ENCODE measurements around the gene FBXL17. TPM values are rescaled to one million over a fixed set of nuclear protein-coding genes. Genes with fewer than 3 reads are reported as not detected.

Gene FBXL17
- total RNA-seq, 2 experiments from 2014 or later = 13.5 to 17.4 TPM

GRCh38 chr5:107916731-107917725, 464.9 kb downstream of the FBXL17 start:
- peak overlapping the region; percentile 73 for H3K27ac Mint-ChIP-seq
- DNase-seq = no peak
- no peaks in the 10 kb centered on the region for H3K27me3 Mint-ChIP-seq
- peak; percentile 61 for ATAC-seq (ENCODE audit: low read depth)
- peaks cover 6% of the 10 kb centered on the region for H3K36me3 Mint-ChIP-seq
- peaks cover 5% of the 10 kb centered on the region for H3K9me3 Mint-ChIP-seq
- POLR2A ChIA-PET = no interaction called here
- peaks cover 24% of the 10 kb centered on the region for H3K4me1 Mint-ChIP-seq
- peak overlapping the region; percentile 48 for H3K4me3 Mint-ChIP-seq

GRCh38 chr5:107915176-107915812, 466.6 kb downstream of the FBXL17 start:
- H3K4me1 Mint-ChIP-seq = peaks cover 24% of the 10 kb centered on the region
- H3K4me3 Mint-ChIP-seq = peak overlapping the region; percentile 15
- POLR2A ChIA-PET = no interaction called here
- H3K9me3 Mint-ChIP-seq = peaks cover 3% of the 10 kb centered on the region
- ATAC-seq (ENCODE audit: low read depth) (no peak), DNase-seq (no peak)
- H3K36me3 Mint-ChIP-seq = peaks cover 6% of the 10 kb centered on the region
- no peaks in the 10 kb centered on the region for H3K27me3 Mint-ChIP-seq
- peak overlapping the region; percentile 17 for H3K27ac Mint-ChIP-seq

GRCh38 chr5:107913494-107913893, 468.4 kb downstream of the FBXL17 start:
- Mint-ChIP-seq H3K4me1 (peaks cover 22% of the 10 kb centered on the region), H3K4me3 (no peak overlapping the region), H3K27me3 (no peaks in the 10 kb centered on the region), H3K36me3 (peaks cover 6% of the 10 kb centered on the region), H3K27ac (no peak overlapping the region), H3K9me3 (peaks cover 3% of the 10 kb centered on the region)
- ATAC-seq (ENCODE audit: low read depth) (peak; percentile 34), DNase-seq (no peak)
- POLR2A ChIA-PET = no interaction called here

- Mint-ChIP-seq H3K36me3 (peaks cover 4% of the 10 kb centered on the region), H3K27ac (no peak overlapping the region), H3K4me1 (no peaks in the 10 kb centered on the region), H3K9me3 (peaks cover 1% of the 10 kb centered on the region), H3K4me3 (no peak overlapping the region), H3K27me3 (no peaks in the 10 kb centered on the region)
- POLR2A ChIA-PET = no interaction called here
- DNase-seq (no peak), ATAC-seq (ENCODE audit: low read depth) (no peak)
Observed at GRCh38 chr5:107900721-107901120, 481.2 kb downstream of the FBXL17 start.

GRCh38 chr5:107894361-107894760, 487.5 kb downstream of the FBXL17 start:
- ATAC-seq (ENCODE audit: low read depth) = no peak
- H3K27ac Mint-ChIP-seq = no peak overlapping the region
- POLR2A ChIA-PET = no interaction called here

GRCh38 chr5:107893642-107894041, 488.3 kb downstream of the FBXL17 start:
- DNase-seq (no peak), ATAC-seq (ENCODE audit: low read depth) (no peak)
- Mint-ChIP-seq H3K4me1 (peaks cover 4% of the 10 kb centered on the region), H3K4me3 (no peak overlapping the region), H3K27me3 (no peaks in the 10 kb centered on the region), H3K27ac (no peak overlapping the region), H3K9me3 (no peaks in the 10 kb centered on the region), H3K36me3 (peaks cover 4% of the 10 kb centered on the region)
- POLR2A ChIA-PET = no interaction called here

More at GRCh38 chr5:107894361-107894760, 487.5 kb downstream of the FBXL17 start:
- peaks cover 4% of the 10 kb centered on the region for H3K36me3 Mint-ChIP-seq
- DNase-seq = no peak
- no peaks in the 10 kb centered on the region for H3K9me3 Mint-ChIP-seq
- H3K27me3 Mint-ChIP-seq = no peaks in the 10 kb centered on the region
- H3K4me3 Mint-ChIP-seq = no peak overlapping the region
- H3K4me1 Mint-ChIP-seq = peaks cover 4% of the 10 kb centered on the region

- Mint-ChIP-seq H3K9me3 (no peaks in the 10 kb centered on the region), H3K4me1 (peaks cover 14% of the 10 kb centered on the region), H3K27me3 (no peaks in the 10 kb centered on the region), H3K36me3 (no peaks in the 10 kb centered on the region), H3K27ac (no peak overlapping the region), H3K4me3 (no peak overlapping the region)
- POLR2A ChIA-PET = no interaction called here
- no peak for DNase-seq
- no peak for ATAC-seq (ENCODE audit: low read depth)
Observed at GRCh38 chr5:107889387-107889786, 492.5 kb downstream of the FBXL17 start.

- Mint-ChIP-seq H3K4me1 (peaks cover 14% of the 10 kb centered on the region), H3K27me3 (no peaks in the 10 kb centered on the region), H3K9me3 (no peaks in the 10 kb centered on the region), H3K4me3 (no peak overlapping the region), H3K36me3 (no peaks in the 10 kb centered on the region), H3K27ac (no peak overlapping the region)
- DNase-seq (no peak), ATAC-seq (ENCODE audit: low read depth) (no peak)
- POLR2A ChIA-PET = no interaction called here
Observed at GRCh38 chr5:107888541-107888940, 493.4 kb downstream of the FBXL17 start.

GRCh38 chr5:107887166-107887943, 494.5 kb downstream of the FBXL17 start:
- Mint-ChIP-seq H3K9me3 (no peaks in the 10 kb centered on the region), H3K4me1 (peaks cover 11% of the 10 kb centered on the region), H3K36me3 (no peaks in the 10 kb centered on the region), H3K4me3 (no peak overlapping the region), H3K27me3 (no peaks in the 10 kb centered on the region), H3K27ac (no peak overlapping the region)
- ATAC-seq (ENCODE audit: low read depth) = no peak
- no peak for DNase-seq
- POLR2A ChIA-PET = no interaction called here

GRCh38 chr5:107885601-107886000, 496.3 kb downstream of the FBXL17 start:
- POLR2A ChIA-PET = no interaction called here
- Mint-ChIP-seq H3K9me3 (no peaks in the 10 kb centered on the region), H3K27ac (no peak overlapping the region), H3K4me3 (no peak overlapping the region), H3K4me1 (peaks cover 11% of the 10 kb centered on the region), H3K27me3 (no peaks in the 10 kb centered on the region), H3K36me3 (no peaks in the 10 kb centered on the region)
- ATAC-seq (ENCODE audit: low read depth) (no peak), DNase-seq (no peak)

- POLR2A ChIA-PET = no interaction called here
- Mint-ChIP-seq H3K27ac (no peak overlapping the region), H3K4me1 (peaks cover 11% of the 10 kb centered on the region), H3K4me3 (no peak overlapping the region), H3K36me3 (no peaks in the 10 kb centered on the region), H3K27me3 (no peaks in the 10 kb centered on the region), H3K9me3 (no peaks in the 10 kb centered on the region)
- DNase-seq (no peak), ATAC-seq (ENCODE audit: low read depth) (no peak)
Observed at GRCh38 chr5:107884871-107885270, 497.0 kb downstream of the FBXL17 start.

- no peak overlapping the region for H3K27ac Mint-ChIP-seq
- H3K9me3 Mint-ChIP-seq = no peaks in the 10 kb centered on the region
- H3K27me3 Mint-ChIP-seq = no peaks in the 10 kb centered on the region
- peaks cover 2% of the 10 kb centered on the region for H3K4me1 Mint-ChIP-seq
- POLR2A ChIA-PET = no interaction called here
- ATAC-seq (ENCODE audit: low read depth) (no peak), DNase-seq (no peak)
- no peak overlapping the region for H3K4me3 Mint-ChIP-seq
- H3K36me3 Mint-ChIP-seq = no peaks in the 10 kb centered on the region
Observed at GRCh38 chr5:107878661-107879060, 503.2 kb downstream of the FBXL17 start.

GRCh38 chr5:107876906-107877305, 505.0 kb downstream of the FBXL17 start:
- DNase-seq = no peak
- H3K27me3 Mint-ChIP-seq = no peaks in the 10 kb centered on the region

More at GRCh38 chr5:107876906-107877305, 505.0 kb downstream of the FBXL17 start:
- Mint-ChIP-seq H3K36me3 (no peaks in the 10 kb centered on the region), H3K9me3 (no peaks in the 10 kb centered on the region), H3K4me1 (peaks cover 2% of the 10 kb centered on the region), H3K27ac (no peak overlapping the region), H3K4me3 (no peak overlapping the region)
- ATAC-seq (ENCODE audit: low read depth) = no peak
- POLR2A ChIA-PET = no interaction called here

All from activated naive CD8-positive, alpha-beta T cell treated with anti-CD3 and anti-CD28 coated beads, Interleukin-2, amount 10 ng/mL, durations not matched to agents 7 days and 5 days (primary cell).